C4-2B (cell line): ENCODE measurements around the gene RNF135.
"Not testable (repeated sequence)": the region's sequence is repeated elsewhere in the genome, so short reads cannot be mapped to it uniquely, and the experiment has no call there.

ENCODE experiments used
- H3K27ac ChIP-seq: fragments of 450-650 bp; 2 replicates; pipeline ENCODE4 v1.5.1; 2017
- ZFX ChIP-seq: fragments of 450-650 bp; IDR thresholded peaks from 2 replicates; pipeline ENCODE4 v1.6.1; 2017
- TF ChIP-seq, protein P1 (sequence below): fragments of 450-650 bp; conservative IDR thresholded peaks from 2 replicates; pipeline ENCODE4 v1.5.1; 2017; ENCODE audit warnings: mild to moderate bottlenecking

RNF135 gene

DNA sequence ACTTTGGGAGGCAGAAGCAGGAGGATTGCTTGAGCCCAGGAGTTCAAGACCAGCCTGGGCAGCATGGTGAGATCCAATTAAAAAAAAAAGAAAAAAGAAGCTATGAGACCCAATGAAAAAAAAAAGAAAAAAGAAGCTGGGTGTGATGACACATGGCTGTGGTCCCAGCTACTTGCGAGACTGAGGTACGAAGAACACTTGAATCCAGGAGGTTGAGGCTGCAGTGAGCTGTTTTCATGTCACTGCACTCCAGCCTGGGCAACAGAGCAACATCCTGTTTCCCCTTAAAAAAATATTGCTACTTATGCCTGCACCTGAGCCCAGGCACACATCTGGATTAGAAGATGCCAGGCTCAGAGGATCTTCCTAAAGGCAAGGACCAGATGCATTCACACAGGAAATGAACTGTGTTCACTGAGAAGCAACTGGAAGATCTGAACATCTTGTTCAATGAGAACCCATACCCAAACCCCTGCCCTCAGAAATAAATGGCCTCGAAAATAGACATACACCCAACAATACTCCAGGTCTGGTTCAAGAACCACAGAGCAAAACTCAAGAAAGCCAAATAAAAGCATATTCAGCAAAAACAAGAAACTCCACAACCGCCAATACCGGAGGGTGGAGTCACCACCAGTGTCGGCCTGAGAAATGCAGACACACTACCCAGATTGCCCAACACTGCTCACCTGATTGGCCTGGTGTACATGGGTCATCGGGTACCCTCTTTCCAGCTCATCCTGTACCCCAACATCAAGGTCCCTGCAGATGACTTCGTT, 4.4 kb downstream of the RNF135 start:
- TF ChIP-seq, protein P1, sequence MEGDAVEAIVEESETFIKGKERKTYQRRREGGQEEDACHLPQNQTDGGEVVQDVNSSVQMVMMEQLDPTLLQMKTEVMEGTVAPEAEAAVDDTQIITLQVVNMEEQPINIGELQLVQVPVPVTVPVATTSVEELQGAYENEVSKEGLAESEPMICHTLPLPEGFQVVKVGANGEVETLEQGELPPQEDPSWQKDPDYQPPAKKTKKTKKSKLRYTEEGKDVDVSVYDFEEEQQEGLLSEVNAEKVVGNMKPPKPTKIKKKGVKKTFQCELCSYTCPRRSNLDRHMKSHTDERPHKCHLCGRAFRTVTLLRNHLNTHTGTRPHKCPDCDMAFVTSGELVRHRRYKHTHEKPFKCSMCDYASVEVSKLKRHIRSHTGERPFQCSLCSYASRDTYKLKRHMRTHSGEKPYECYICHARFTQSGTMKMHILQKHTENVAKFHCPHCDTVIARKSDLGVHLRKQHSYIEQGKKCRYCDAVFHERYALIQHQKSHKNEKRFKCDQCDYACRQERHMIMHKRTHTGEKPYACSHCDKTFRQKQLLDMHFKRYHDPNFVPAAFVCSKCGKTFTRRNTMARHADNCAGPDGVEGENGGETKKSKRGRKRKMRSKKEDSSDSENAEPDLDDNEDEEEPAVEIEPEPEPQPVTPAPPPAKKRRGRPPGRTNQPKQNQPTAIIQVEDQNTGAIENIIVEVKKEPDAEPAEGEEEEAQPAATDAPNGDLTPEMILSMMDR = no peak
- TF ChIP-seq ZFX = no peak
- no peak overlapping the region for H3K27ac ChIP-seq

DNA sequence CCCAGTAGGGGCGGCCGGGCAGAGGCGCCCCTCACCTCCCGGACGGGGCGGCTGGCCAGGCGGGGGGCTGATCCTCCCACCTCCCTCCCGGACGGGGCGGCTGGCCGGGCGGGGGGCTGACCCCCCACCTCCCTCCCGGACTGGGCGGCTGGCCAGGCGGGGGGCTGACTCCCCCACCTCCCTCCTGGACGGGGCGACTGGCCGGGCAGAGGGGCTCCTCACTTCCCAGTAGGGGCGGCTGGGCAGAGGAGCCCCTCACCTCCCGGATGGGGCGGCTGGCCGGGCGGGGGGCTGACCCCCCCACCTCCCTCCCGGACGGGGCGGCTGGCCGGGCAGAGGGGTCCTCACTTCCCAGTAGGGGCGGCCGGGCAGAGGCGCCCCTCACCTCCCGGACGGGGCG, 9.1 kb downstream of the RNF135 start:
- H3K27ac ChIP-seq = not testable (repeated sequence)

DNA sequence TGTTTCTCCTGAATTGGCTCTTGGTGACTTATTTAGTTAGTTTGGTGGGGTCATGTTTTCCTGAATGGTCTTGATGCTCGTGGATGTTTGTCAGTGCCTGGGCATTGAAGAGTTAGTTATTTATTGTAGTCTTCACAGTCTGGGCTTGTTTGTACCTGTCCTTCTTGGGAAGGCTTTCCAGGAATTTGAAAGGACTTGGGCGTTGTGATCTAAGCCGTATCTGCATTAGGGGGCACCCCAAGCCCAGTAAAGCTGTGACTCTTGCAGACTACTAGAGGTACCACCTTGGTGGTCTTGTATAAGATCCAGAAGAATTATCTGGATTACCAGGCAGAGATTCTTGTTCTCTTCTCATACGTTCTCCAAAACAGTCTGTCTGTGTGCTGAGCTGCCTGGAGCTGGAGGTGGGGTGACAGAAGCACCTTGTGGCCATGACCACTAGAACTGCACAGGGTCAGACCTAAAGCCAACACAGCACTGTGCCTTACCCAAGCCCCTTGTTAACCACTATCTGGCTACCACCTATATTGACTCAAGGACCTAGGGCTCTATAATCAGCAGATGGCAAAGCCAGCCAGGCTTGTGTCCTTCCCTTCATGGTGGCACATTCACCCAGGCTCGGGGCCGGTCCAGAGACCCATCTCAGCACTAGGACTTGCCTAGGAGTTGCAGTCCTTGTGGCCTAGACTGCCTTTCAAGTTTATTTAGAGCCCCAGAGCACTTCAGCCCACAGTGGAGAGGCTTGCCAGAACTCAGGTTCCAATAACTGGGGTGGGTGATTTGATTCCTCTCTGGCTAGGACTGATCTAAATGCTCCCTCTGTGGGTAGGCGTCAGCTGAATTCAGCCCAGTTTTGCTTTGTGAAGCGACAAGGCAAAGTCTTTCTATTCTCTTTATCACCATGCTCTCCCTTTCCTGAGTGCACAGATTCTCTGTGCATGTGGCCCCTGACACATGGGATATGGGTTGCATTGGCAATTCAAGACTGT, 11.0 kb downstream of the RNF135 start:
- no peak for TF ChIP-seq ZFX
- TF ChIP-seq, protein P1 = no peak

DNA sequence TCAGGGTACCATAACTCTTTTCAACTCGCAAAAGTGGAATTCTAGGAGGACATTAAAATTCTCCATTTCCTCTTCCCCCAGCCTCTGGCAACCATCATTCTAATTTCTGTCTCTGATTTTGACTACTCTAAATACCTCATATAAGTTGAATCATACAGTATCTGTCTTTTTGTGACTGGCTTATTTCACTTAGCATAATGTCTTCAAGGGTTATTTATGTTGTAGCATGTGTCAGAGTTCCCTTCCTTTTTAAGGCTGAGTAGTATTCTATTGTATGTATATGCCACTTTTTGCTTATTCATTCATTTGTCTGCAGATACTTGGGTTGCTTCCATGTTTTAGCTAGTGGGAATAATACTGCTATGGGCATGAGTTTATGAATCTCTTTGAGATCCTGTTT, 12.0 kb downstream of the RNF135 start:
- no peak for TF ChIP-seq ZFX
- TF ChIP-seq, protein P1 = no peak

More for the DNA sequence above, 11.0 kb downstream of the RNF135 start:
- no peak overlapping the region for H3K27ac ChIP-seq

DNA sequence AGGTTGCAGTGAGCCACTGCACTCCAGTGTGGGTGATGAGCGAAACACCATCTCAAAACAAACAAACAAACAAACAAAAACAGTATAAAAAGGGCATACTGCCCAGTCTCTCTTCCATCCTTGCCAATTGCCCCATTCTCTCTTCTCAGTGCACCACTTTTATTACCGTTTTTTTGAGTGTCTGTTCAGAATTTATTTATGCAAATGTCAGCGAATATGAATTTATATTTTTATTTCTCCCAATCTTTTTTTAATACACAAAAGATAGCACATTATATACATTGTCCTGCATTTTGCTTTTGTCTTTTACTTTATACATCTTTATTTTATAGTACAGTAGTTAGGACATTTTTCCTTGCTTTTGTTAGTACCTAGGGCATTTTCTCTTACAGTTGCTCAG, 19.6 kb downstream of the RNF135 start:
- TF ChIP-seq, protein P1 = no peak
- TF ChIP-seq ZFX = no peak
- no peak overlapping the region for H3K27ac ChIP-seq

More for the DNA sequence above, 12.0 kb downstream of the RNF135 start:
- H3K27ac ChIP-seq = no peak overlapping the region

DNA sequence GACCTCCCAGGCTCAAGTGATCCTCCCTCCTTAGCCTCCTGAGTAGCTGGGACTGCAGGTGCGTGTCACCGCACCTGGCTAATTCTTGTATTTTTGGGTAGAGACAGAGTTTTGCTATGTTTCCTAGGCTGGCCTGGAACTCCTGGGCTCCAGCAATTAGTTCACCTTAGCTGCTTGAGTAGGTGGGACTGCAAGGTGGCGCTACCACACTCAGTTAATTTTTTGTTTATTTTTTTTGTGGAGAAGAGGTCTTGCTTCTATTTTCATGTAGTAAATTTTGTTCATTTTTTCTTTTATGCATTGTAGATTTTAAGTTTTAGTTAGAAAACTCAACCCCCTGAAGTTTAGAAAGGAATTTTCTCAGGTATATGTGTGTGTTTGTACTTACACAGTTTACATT, 21.7 kb downstream of the RNF135 start:
- no peak overlapping the region for H3K27ac ChIP-seq
- TF ChIP-seq ZFX = no peak
- TF ChIP-seq, protein P1 = no peak

DNA sequence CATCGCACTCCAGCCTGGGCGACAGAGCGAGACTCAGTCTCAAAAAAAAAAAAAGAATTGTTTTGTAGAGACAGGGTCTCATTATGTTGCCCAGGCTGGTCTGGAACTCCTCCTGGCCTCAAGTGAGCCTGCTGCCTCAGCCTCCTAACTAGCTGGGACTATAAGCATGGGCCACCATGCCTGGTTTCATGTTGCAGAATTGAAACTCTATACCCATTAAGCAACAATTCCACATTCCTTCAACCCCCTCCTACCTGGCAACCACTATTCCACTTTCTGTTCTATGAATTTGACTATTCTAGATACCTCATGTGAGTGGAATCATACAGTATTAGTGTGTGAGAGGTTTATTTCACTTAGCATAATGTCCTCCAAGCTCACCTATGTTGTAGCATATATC, 24.5 kb downstream of the RNF135 start:
- no peak overlapping the region for H3K27ac ChIP-seq
- TF ChIP-seq ZFX = no peak
- TF ChIP-seq, protein P1 = no peak
